HEK293 (cell line): ENCODE measurements around the gene IMMP2L.

Source experiments
- CTCF ChIA-PET: fragments of 350-600 bp; formaldehyde crosslinking; extraction: SDS; loops from one replicate; lab custom pipeline; 2021; ENCODE audit warnings: antibody characterized with exemption; lab: Yijun Ruan, JAX
- POLR2A ChIA-PET: fragments of 300-600 bp; formaldehyde crosslinking; extraction: SDS; loops from one replicate; lab custom pipeline; 2020; ENCODE audit warnings: antibody characterized with exemption, inconsistent platforms; lab: Yijun Ruan, JAX
- H3K27ac ChIP-seq: fragments of 200-500 bp; sonication (Bioruptor generic); 2 replicates; pipeline ENCODE4 v1.5.1; 2014; ENCODE audit warnings: low read depth, low read length, control low read depth, inconsistent platforms; ENCODE audit errors: extremely low read depth
- H3K36me3 ChIP-seq, 2 experiments: fragments of 200-500 bp in 1 of 2; sonication (Bioruptor generic) in 1 of 2; 1 replicate in 1 of 2; 2 replicates in 1 of 2; pipeline ENCODE4 v1.5.1; 2014 to 2017; ENCODE audit warnings: inconsistent platforms in 2 of 2, low read length in 2 of 2; ENCODE audit not compliant: control insufficient read depth in 2 of 2, insufficient read depth in 1 of 2
- H3K4me1 ChIP-seq: fragments of 200-500 bp; sonication (Bioruptor generic); 2 replicates; pipeline ENCODE4 v1.5.1; 2014; ENCODE audit warnings: mild to moderate bottlenecking, low read length, inconsistent platforms; ENCODE audit not compliant: control insufficient read depth, insufficient read depth
- H3K4me3 ChIP-seq: 2 replicates; pipeline ENCODE4 v1.5.1; 2011; ENCODE audit warnings: low read depth, mild to moderate bottlenecking, control low read depth, low read length, moderate library complexity
- H3K9me3 ChIP-seq: fragments of 200-500 bp; sonication (Bioruptor generic); 2 replicates; pipeline ENCODE4 v1.5.1; 2014; ENCODE audit warnings: low read depth, low read length, inconsistent platforms; ENCODE audit not compliant: control insufficient read depth, insufficient read depth
- ELK4 ChIP-seq: IDR thresholded peaks from 2 replicates; pipeline ENCODE4 v1.6.1; 2011; ENCODE audit warnings: mild to moderate bottlenecking, low read depth, low read length, borderline replicate concordance
- GLI2 ChIP-seq: fragments of 450-650 bp; formaldehyde crosslinking; IDR thresholded peaks from 2 replicates; pipeline ENCODE4; 2017; ENCODE audit warnings: missing biosample characterization, missing genetic modification characterization, low read depth, borderline replicate concordance
- GLI4 ChIP-seq: fragments of 450-650 bp; formaldehyde crosslinking; IDR thresholded peaks from 2 replicates; pipeline ENCODE4 v1.5.1; 2016; ENCODE audit warnings: missing biosample characterization, missing genetic modification characterization
- HOXD13 ChIP-seq: sonication (generic); formaldehyde crosslinking; IDR thresholded peaks from 2 replicates; pipeline ENCODE4 v1.8.0; 2022; ENCODE audit warnings: missing genetic modification reagents, borderline replicate concordance
- IKZF3 ChIP-seq: fragments of 450-650 bp; IDR thresholded peaks from 2 replicates; pipeline ENCODE4 v1.5.0; 2018; ENCODE audit warnings: missing biosample characterization, mild to moderate bottlenecking, missing genetic modification characterization, moderate library complexity
- PATZ1 ChIP-seq: fragments of 450-650 bp; formaldehyde crosslinking; IDR thresholded peaks from 2 replicates; pipeline ENCODE4 v1.5.1; 2016; ENCODE audit warnings: missing biosample characterization, missing genetic modification characterization
- ZBTB20 ChIP-seq: fragments of 450-650 bp; formaldehyde crosslinking; IDR thresholded peaks from 2 replicates; pipeline ENCODE4 v1.5.1; 2016; ENCODE audit warnings: missing biosample characterization, missing genetic modification characterization
- ZBTB48 ChIP-seq: fragments of 450-650 bp; formaldehyde crosslinking; IDR thresholded peaks from 2 replicates; pipeline ENCODE4 v1.5.1; 2016; ENCODE audit warnings: missing biosample characterization, missing genetic modification characterization
- ZBTB7A ChIP-seq: fragments of 450-650 bp; formaldehyde crosslinking; IDR thresholded peaks from 2 replicates; pipeline ENCODE4 v1.5.1; 2016; ENCODE audit warnings: low read depth, missing biosample characterization, missing genetic modification characterization
- ZFP41 ChIP-seq: fragments of 450-650 bp; formaldehyde crosslinking; IDR thresholded peaks from 2 replicates; pipeline ENCODE4 v1.5.1; 2016; ENCODE audit warnings: missing biosample characterization, missing genetic modification characterization, borderline replicate concordance
- ZNF132 ChIP-seq: fragments of 450-650 bp; formaldehyde crosslinking; IDR thresholded peaks from 2 replicates; pipeline ENCODE4 v1.5.1; 2017; ENCODE audit warnings: missing biosample characterization, missing genetic modification characterization, borderline replicate concordance
- ZNF140 ChIP-seq: fragments of 450-650 bp; formaldehyde crosslinking; IDR thresholded peaks from 2 replicates; pipeline ENCODE4 v1.5.1; 2016; ENCODE audit warnings: missing biosample characterization, missing genetic modification characterization
- ZNF221 ChIP-seq: fragments of 450-650 bp; formaldehyde crosslinking; IDR thresholded peaks from 2 replicates; pipeline ENCODE4 v1.5.1; 2017; ENCODE audit warnings: missing biosample characterization, missing genetic modification characterization, borderline replicate concordance
- ZNF223 ChIP-seq: fragments of 450-650 bp; formaldehyde crosslinking; IDR thresholded peaks from 2 replicates; pipeline ENCODE4 v1.5.1; 2016; ENCODE audit warnings: missing biosample characterization, missing genetic modification characterization
- ZNF280D ChIP-seq: fragments of 450-650 bp; formaldehyde crosslinking; IDR thresholded peaks from 2 replicates; pipeline ENCODE4 v1.5.1; 2016; ENCODE audit warnings: missing biosample characterization, missing genetic modification characterization
- ZNF473 ChIP-seq: fragments of 450-650 bp; formaldehyde crosslinking; IDR thresholded peaks from 2 replicates; pipeline ENCODE4 v1.5.1; 2017; ENCODE audit warnings: missing biosample characterization, missing genetic modification characterization
- ZNF510 ChIP-seq: fragments of 450-650 bp; formaldehyde crosslinking; IDR thresholded peaks from 2 replicates; pipeline ENCODE4 v1.5.1; 2018; ENCODE audit warnings: mild to moderate bottlenecking, missing genetic modification characterization, missing biosample characterization; ENCODE audit not compliant: insufficient replicate concordance
- ZNF624 ChIP-seq: fragments of 450-650 bp; formaldehyde crosslinking; IDR thresholded peaks from 2 replicates; pipeline ENCODE4 v1.5.1; 2017; ENCODE audit warnings: missing biosample characterization, missing genetic modification characterization
- ZNF639 ChIP-seq: fragments of 450-650 bp; formaldehyde crosslinking; IDR thresholded peaks from 2 replicates; pipeline ENCODE4 v1.5.1; 2016; ENCODE audit warnings: missing biosample characterization, missing genetic modification characterization
- ZNF707 ChIP-seq: fragments of 450-650 bp; formaldehyde crosslinking; IDR thresholded peaks from 2 replicates; pipeline ENCODE4 v1.5.1; 2016; ENCODE audit warnings: missing biosample characterization, missing genetic modification characterization
- ZSCAN30 ChIP-seq: fragments of 450-650 bp; IDR thresholded peaks from 2 replicates; pipeline ENCODE4 v1.5.1; 2018; ENCODE audit warnings: missing biosample characterization, mild to moderate bottlenecking, missing genetic modification characterization, moderate library complexity

IMMP2L gene

GRCh38 chr7:111509288-111509687 lies 53.0 kb downstream of the IMMP2L start:
- H3K36me3 ChIP-seq, result no peaks in the 10 kb centered on the region
- no peaks in the 10 kb centered on the region for H3K4me1 ChIP-seq
- ChIA-PET POLR2A (no interaction called here), CTCF (interaction anchor here (0.7 to 1.1 kb wide), 2 partner anchors 11 to 169 kb away, joined by 3 read pairs; no protein-coding TSS in a partner anchor)
- no peak overlapping the region for H3K4me3 ChIP-seq
- TF ChIP-seq ZNF140 (tag by site-specific recombination) (no peak), GLI4 (no peak), ZBTB20 (no peak), ZNF624 (tag by site-specific recombination) (no peak), IKZF3 (tag by site-specific recombination) (no peak)
- H3K9me3 ChIP-seq, result no peaks in the 10 kb centered on the region
- no peak overlapping the region for H3K27ac ChIP-seq

GRCh38 chr7:111508387-111508786 lies 53.9 kb downstream of the IMMP2L start:
- POLR2A ChIA-PET, result no interaction called here
- CTCF ChIA-PET, result interaction anchor here (0.6 kb wide), 2 partner anchors 63 to 519 kb away, joined by 3 to 4 read pairs; no protein-coding TSS in a partner anchor
- TF ChIP-seq ZFP41 (tag by site-specific recombination) (no peak), ZNF132 (no peak), ZSCAN30 (no peak), PATZ1 (no peak), GLI2 (tag by site-specific recombination) (no peak), HOXD13 (CRISPR knock-in tag) (no peak), ZNF140 (tag by site-specific recombination) (no peak), ELK4 (no peak), ZNF223 (tag by site-specific recombination) (no peak), ZNF624 (tag by site-specific recombination) (no peak), ZNF510 (no peak), ZNF221 (no peak), ZNF280D (tag by site-specific recombination) (no peak), ZBTB48 (tag by site-specific recombination) (no peak), ZNF639 (tag by site-specific recombination) (no peak), ZBTB7A (tag by site-specific recombination) (no peak), ZNF707 (tag by site-specific recombination) (no peak), ZNF473 (no peak)
- TF ChIP-seq, all 188 proteins: peak for 0
- no peak overlapping the region for H3K27ac ChIP-seq
- no peaks in the 10 kb centered on the region for H3K4me1 ChIP-seq
- no peaks in the 10 kb centered on the region for H3K9me3 ChIP-seq
- H3K36me3 ChIP-seq, result no peaks in the 10 kb centered on the region
- H3K4me3 ChIP-seq, result no peak overlapping the region
